Natural killer cell treated with Interleukin-12 subunit alpha and Interleukin-12 subunit beta and Interleukin-15 and Interleukin-18, amount 100 ng/mL, for 72 hours (primary cell): ENCODE results near the gene PIP5K1B. TPM values are rescaled to one million over a fixed set of nuclear protein-coding genes. Genes with fewer than 3 reads are reported as not detected.
"Not testable (repeated sequence)": the region's sequence is repeated elsewhere in the genome, so short reads cannot be mapped to it uniquely, and the experiment has no call there.

ENCODE experiments used
- ATAC-seq, 2 donors: fragments of 150-1000 bp; cut with Tn5 transposase in 1 of 2; sonication (Bioruptor Pico), chemical (Tn5 transposase) in 1 of 2; 2 replicates each; pipeline ENCODE4 v1.10.0; 2021
- DNase-seq: peaks from one replicate; pipeline ENCODE4 v3.0.0; 2022; ENCODE audit warnings: low spot score
- H3K27ac Mint-ChIP-seq, 2 donors: 1 replicate in 1 of 2; 2 replicates in 1 of 2; pipeline ENCODE4 v1.8.0; 2022; ENCODE audit warnings: mixed read lengths in 2 of 2, mild to moderate bottlenecking in 1 of 2, moderate library complexity in 1 of 2
- H3K27me3 Mint-ChIP-seq, 2 donors: 1 replicate in 1 of 2; 2 replicates in 1 of 2; pipeline ENCODE4 v1.8.0; 2022; ENCODE audit warnings: mixed read lengths in 2 of 2
- H3K36me3 Mint-ChIP-seq: one replicate; pipeline ENCODE4 v1.8.0; 2022; ENCODE audit warnings: mixed read lengths
- H3K4me1 Mint-ChIP-seq, 2 donors: 1 replicate in 1 of 2; 2 replicates in 1 of 2; pipeline ENCODE4 v1.8.0; 2022; ENCODE audit warnings: low read depth in 2 of 2, mixed read lengths in 2 of 2, mild to moderate bottlenecking in 1 of 2
- H3K4me3 Mint-ChIP-seq: one replicate; pipeline ENCODE4 v1.8.0; 2022; ENCODE audit warnings: mixed read lengths
- H3K9me3 Mint-ChIP-seq: 2 replicates; pipeline ENCODE4 v1.8.0; 2022; ENCODE audit warnings: mixed read lengths
- total RNA-seq, 2 donors: library from RNA; stranded (reverse); gene quantifications; one replicate each; pipeline ENCODE4 v1.2.3, GENCODE V29; 2022

PIP5K1B gene
- total RNA-seq, 2 donors from 2014 or later, result 0.24 to 0.73 TPM

GRCh38 chr9:69046723-69047122, 341.7 kb downstream of the PIP5K1B start:
- DNase-seq (no peak), ATAC-seq (no peak)
- H3K9me3 Mint-ChIP-seq, result no peaks in the 10 kb centered on the region
- no peaks in the 10 kb centered on the region for H3K27me3 Mint-ChIP-seq
- H3K4me1 Mint-ChIP-seq, result peaks cover 10 to 23% of the 10 kb centered on the region in 2 donors
- H3K36me3 Mint-ChIP-seq, result no peaks in the 10 kb centered on the region
- H3K4me3 Mint-ChIP-seq, result no peak overlapping the region
- no peak overlapping the region for H3K27ac Mint-ChIP-seq

DNA sequence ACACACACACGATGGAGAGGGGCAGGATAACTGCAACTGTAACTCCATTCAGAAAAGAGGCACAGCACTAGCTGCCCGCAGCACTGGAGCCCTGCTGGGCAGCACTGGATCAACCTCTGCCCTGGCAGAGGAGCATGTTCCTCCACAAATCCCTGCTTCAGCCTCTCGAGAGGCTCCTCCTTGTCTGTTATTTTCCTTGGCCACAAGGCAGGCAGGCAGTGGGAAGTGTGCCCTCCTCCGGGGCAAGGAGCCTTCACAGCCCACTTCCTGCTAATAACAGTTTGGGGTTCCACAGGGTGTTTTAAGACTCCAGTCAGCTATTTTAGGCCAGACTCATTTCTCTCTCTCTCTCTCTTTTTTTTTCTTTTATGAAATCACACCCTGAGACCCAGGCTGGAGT, 342.3 kb downstream of the PIP5K1B start:
- Mint-ChIP-seq H3K27ac (peak overlapping the region in 1 of 2 donors; percentile 58), H3K4me1 (peaks cover 10 to 23% of the 10 kb centered on the region in 2 donors), H3K4me3 (no peak overlapping the region), H3K36me3 (no peaks in the 10 kb centered on the region), H3K9me3 (no peaks in the 10 kb centered on the region), H3K27me3 (no peaks in the 10 kb centered on the region)
- DNase-seq, result no peak
- ATAC-seq, result peak; percentile 28 to 50

GRCh38 chr9:69049094-69049493, 344.1 kb downstream of the PIP5K1B start:
- Mint-ChIP-seq H3K9me3 (no peaks in the 10 kb centered on the region), H3K4me3 (no peak overlapping the region), H3K36me3 (no peaks in the 10 kb centered on the region), H3K27ac (no peak overlapping the region), H3K27me3 (no peaks in the 10 kb centered on the region), H3K4me1 (peaks cover 8 to 18% of the 10 kb centered on the region in 2 donors)
- DNase-seq (no peak), ATAC-seq (no peak)

DNA sequence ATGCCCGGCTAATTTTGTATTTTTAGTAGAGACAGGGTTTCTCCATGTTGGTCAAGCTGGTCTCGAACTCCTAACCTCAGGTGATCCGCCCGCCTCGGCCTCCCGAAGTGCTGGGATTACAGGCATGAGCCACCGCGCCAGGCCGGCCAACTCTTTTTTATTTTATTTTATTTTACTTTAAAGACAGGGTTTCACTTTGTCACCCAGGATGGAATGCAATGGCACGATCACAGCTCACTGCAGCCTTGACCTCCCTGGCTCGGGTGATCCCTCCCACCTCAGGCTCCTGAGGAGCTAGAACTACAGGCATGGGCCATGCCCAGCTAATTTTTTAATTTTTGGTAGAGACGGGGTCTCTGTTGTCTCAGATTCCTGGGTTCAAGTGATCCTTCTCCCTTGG, 345.9 kb downstream of the PIP5K1B start:
- not testable (repeated sequence) for H3K9me3 Mint-ChIP-seq, H3K4me1 Mint-ChIP-seq, H3K27me3 Mint-ChIP-seq, H3K27ac Mint-ChIP-seq, H3K4me3 Mint-ChIP-seq, ATAC-seq, DNase-seq, H3K36me3 Mint-ChIP-seq

DNA sequence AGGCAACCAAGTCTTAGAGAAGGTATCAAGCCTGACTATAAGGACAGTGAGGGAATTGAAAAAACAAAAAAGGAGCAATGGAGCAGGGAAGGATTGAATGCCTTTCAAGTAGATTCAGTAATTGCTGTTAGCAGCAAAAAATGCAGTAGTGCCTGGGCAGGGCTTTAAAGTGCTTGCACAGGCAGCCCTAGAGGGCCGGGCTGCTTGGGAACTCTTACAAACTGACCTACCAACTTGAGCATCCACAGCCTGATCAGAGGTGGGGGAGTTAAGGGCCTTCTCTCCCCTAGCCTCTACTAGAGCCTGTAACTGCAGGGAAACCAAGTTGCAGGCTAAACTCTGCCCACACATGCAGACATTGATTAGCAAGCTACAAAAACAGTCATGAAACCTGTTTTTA, 349.9 kb downstream of the PIP5K1B start:
- no peak overlapping the region for H3K27ac Mint-ChIP-seq
- H3K9me3 Mint-ChIP-seq, result no peaks in the 10 kb centered on the region
- H3K36me3 Mint-ChIP-seq, result no peaks in the 10 kb centered on the region
- H3K27me3 Mint-ChIP-seq, result no peaks in the 10 kb centered on the region
- ATAC-seq (no peak), DNase-seq (no peak)
- peaks cover 10 to 13% of the 10 kb centered on the region in 2 donors for H3K4me1 Mint-ChIP-seq
- H3K4me3 Mint-ChIP-seq, result no peak overlapping the region

DNA sequence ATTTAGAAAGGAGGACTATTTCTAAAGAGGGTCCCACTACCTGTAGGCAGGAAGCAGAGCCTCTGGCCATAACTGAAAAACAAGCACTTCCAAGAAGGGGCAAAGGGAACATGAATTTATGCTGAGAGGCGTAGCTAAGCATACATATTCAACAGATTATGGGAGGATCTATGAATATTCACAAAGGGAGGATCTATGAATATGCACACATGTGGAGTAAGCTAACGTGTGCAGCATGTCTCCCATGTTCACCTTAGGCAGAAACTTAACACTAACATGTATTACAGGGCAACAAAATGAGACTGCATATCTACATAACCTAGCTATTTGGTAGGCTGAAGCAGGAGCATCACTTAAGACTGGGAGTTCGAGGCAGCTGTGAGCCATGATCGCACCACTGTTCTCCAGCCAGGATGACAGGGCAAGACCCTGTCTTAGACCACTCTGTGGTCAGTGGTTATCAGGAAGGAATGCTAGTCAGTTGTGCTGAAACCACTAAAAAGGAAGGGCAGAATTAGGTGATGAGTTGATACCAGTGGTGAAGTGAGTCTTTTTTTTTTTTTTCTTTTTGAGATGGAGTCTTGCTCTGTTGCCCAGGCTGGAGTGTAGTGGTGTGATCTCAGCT, 351.3 kb downstream of the PIP5K1B start:
- ATAC-seq (peak in 1 of 2 donors; percentile 9), DNase-seq (no peak)
- Mint-ChIP-seq H3K27me3 (no peaks in the 10 kb centered on the region), H3K4me3 (no peak overlapping the region), H3K4me1 (peaks cover 19 to 24% of the 10 kb centered on the region in 2 donors), H3K27ac (peak overlapping the region in 1 of 2 donors; percentile 22), H3K9me3 (no peaks in the 10 kb centered on the region), H3K36me3 (no peaks in the 10 kb centered on the region)

GRCh38 chr9:69058101-69058500, 353.1 kb downstream of the PIP5K1B start:
- Mint-ChIP-seq H3K27ac (peak overlapping the region in 1 of 2 donors; percentile 63), H3K4me3 (no peak overlapping the region), H3K36me3 (no peaks in the 10 kb centered on the region), H3K9me3 (no peaks in the 10 kb centered on the region), H3K4me1 (peaks cover 19 to 28% of the 10 kb centered on the region in 2 donors), H3K27me3 (no peaks in the 10 kb centered on the region)
- ATAC-seq, result no peak
- no peak for DNase-seq

Other genes starting within 250 kb of the PIP5K1B start
- gene TMEM252, start 164.4 kb upstream of the PIP5K1B start, total RNA-seq, result not detected